RWPE1 (cell line): ENCODE results near the gene STK39.

Experiments used
- CTCF ChIA-PET: fragments of 350-600 bp; sonication (Branson Sonifier 250); formaldehyde crosslinking; extraction: SDS; loops from one replicate; lab custom pipeline; 2021; lab: Yijun Ruan, JAX
- POLR2A ChIA-PET: fragments of 400-600 bp; formaldehyde crosslinking; extraction: SDS; loops from one replicate; lab custom pipeline; 2020; ENCODE audit warnings: antibody characterized with exemption; ENCODE audit not compliant: low non-redundant PET; lab: Yijun Ruan, JAX
- DNase-seq: peaks from one replicate; pipeline ENCODE4 v3.0.0; 2012; ENCODE audit warnings: low spot score
- H3K27ac ChIP-seq: fragments of 450-650 bp; 2 replicates; pipeline ENCODE4 v1.5.1; 2017
- TF ChIP-seq, protein P1 (sequence below): fragments of 450-650 bp; conservative IDR thresholded peaks from 2 replicates; pipeline ENCODE4 v1.5.1; 2017; ENCODE audit warnings: low read depth, mild to moderate bottlenecking

The STK39 gene

GRCh38 chr2:168118733-168119514 lies 128.5 kb downstream of the STK39 start:
- H3K27ac ChIP-seq, result no peak overlapping the region
- peak; percentile 22 for DNase-seq
- POLR2A ChIA-PET, result interaction anchor here (0.5 kb wide), 1 partner anchor 142 kb away, joined by 5 read pairs; no protein-coding TSS in a partner anchor
- CTCF ChIA-PET, result interaction anchor here (0.5 to 2.5 kb wide), 26 partner anchors 9 to 1984 kb away, joined by 3 to 15 read pairs (median 4); partner anchors contain the start of gene STK39
- TF ChIP-seq, protein P1, sequence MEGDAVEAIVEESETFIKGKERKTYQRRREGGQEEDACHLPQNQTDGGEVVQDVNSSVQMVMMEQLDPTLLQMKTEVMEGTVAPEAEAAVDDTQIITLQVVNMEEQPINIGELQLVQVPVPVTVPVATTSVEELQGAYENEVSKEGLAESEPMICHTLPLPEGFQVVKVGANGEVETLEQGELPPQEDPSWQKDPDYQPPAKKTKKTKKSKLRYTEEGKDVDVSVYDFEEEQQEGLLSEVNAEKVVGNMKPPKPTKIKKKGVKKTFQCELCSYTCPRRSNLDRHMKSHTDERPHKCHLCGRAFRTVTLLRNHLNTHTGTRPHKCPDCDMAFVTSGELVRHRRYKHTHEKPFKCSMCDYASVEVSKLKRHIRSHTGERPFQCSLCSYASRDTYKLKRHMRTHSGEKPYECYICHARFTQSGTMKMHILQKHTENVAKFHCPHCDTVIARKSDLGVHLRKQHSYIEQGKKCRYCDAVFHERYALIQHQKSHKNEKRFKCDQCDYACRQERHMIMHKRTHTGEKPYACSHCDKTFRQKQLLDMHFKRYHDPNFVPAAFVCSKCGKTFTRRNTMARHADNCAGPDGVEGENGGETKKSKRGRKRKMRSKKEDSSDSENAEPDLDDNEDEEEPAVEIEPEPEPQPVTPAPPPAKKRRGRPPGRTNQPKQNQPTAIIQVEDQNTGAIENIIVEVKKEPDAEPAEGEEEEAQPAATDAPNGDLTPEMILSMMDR, result peak; percentile 65; the same call in 1 of the 2 replicates

DNA sequence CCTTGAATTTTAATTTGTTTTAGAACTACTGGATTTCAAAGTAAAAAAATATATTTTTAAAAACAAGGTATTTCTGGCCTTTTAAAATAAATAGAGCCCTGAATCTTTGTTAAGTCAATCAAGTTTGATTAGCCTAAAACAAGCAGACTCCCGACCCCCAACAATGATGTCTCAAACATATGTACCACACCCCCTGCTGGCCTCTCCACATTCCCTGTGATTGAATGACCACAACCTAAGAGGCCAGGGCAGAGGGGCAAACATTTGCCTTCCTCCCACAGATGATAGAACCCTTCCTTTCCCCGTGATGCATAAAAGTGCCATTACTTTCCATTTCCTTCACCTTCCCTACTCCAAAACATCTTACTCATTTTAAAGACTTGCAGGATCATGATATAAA lies 130.9 kb downstream of the STK39 start:
- CTCF ChIA-PET, result interaction anchor here (0.7 kb wide), 1 partner anchor 189 kb away, joined by 3 read pairs; no protein-coding TSS in a partner anchor
- POLR2A ChIA-PET, result no interaction called here
- no peak for DNase-seq

DNA sequence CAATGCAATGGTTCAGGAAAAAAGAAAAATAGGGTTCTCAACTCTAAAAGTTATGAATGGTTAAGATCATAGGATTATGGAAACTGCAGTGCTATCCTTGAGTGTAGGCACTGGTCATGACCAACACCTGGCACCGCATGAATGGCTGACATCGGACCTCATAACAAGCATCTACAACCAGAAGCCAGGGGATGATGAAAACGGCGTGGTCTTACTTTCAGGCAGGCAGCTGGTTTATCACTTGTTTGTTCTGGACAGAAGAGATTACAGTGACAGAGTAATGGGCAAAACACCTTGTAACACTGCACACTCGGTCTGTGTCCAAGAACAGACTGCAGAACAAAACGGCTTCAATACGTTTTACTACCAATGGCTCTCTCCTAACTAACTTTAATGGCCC lies 132.8 kb downstream of the STK39 start:
- H3K27ac ChIP-seq, result no peak overlapping the region
- DNase-seq, result no peak
- CTCF ChIA-PET, result interaction anchor here (0.7 kb wide), 1 partner anchor 113 kb away, joined by 3 read pairs; no protein-coding TSS in a partner anchor
- POLR2A ChIA-PET, result no interaction called here
- TF ChIP-seq, protein P1, result no peak

More for the DNA sequence above, 130.9 kb downstream of the STK39 start:
- H3K27ac ChIP-seq, result no peak overlapping the region
- TF ChIP-seq, protein P1, result no peak

DNA sequence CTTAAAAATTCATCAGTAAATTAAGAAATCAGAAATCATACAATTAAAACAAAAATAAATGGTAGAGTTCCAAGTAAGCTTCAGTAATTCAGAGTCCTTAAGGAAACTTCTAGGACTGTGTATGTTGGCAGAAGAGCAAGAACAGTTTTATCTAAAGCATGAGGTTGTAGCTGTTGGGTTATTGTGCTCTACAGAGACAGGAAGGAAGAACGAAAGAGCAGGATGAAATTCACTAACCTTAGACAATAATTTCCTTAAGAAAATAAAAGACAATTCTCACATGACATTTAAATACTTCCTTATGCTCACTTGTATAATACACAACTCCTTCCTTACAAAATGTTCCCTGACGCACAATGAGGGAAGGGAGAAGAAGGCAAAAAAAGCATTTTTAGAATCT lies 133.4 kb downstream of the STK39 start:
- ChIA-PET CTCF (no interaction called here), POLR2A (no interaction called here)
- TF ChIP-seq, protein P1, result no peak
- no peak overlapping the region for H3K27ac ChIP-seq
- DNase-seq, result no peak

- POLR2A ChIA-PET, result no interaction called here
- H3K27ac ChIP-seq, result no peak overlapping the region
- DNase-seq, result no peak
- CTCF ChIA-PET, result interaction anchor here (0.9 kb wide), 1 partner anchor 1568 kb away, joined by 4 read pairs; no protein-coding TSS in a partner anchor
- TF ChIP-seq, protein P1, result no peak
Measured at GRCh38 chr2:168107322-168107721, 140.1 kb downstream of the STK39 start.

DNA sequence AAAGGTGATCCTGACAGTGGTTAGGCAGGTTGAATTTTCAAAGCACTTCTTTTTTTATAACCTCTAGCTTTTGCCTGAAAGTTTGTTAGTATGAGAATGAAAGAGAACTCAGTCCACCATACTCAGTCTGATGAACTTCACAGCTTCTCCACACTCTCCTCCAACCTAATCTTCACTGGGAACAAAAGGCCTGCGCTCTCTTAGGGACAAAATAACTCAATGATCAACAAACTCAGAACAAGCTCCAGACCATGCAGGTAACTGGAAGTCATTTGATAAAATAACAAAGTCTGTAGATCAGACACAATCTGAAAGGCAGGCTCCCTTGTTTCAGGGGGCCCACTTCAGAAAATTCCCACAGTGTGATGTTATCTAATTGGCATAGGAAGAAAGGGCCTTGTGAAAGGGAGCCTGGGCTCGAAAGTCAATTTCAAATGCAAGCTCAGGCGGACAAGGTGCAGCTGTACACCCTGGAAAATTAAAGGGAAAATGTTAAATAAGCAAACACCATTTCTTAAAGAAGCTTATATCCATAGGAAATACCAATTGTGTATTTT lies 142.2 kb downstream of the STK39 start:
- no peak for DNase-seq
- ChIA-PET CTCF (interaction anchor here (1.5 kb wide), 1 partner anchor 14 kb away, joined by 5 read pairs; no protein-coding TSS in a partner anchor), POLR2A (no interaction called here)
- no peak overlapping the region for H3K27ac ChIP-seq
- TF ChIP-seq, protein P1, result no peak
